Rectal smooth muscle tissue (tissue), 1 donor: Measurements from ENCODE around the gene ZP2.
"Not testable (repeated sequence)": the region's sequence is repeated elsewhere in the genome, so short reads cannot be mapped to it uniquely, and the experiment has no call there.

ENCODE experiments used
- H3K27ac ChIP-seq: one replicate; pipeline ENCODE4 v1.7.0; 2013; ENCODE audit warnings: low read depth, low read length, inconsistent platforms
- H3K27me3 ChIP-seq: one replicate; pipeline ENCODE4 v1.7.0; 2013; ENCODE audit warnings: low read length; ENCODE audit not compliant: control insufficient read depth, insufficient read depth
- H3K36me3 ChIP-seq: one replicate; pipeline ENCODE4 v1.7.0; 2013; ENCODE audit warnings: low read length; ENCODE audit not compliant: control insufficient read depth, insufficient read depth
- H3K4me1 ChIP-seq: one replicate; pipeline ENCODE4 v1.7.0; 2013; ENCODE audit warnings: low read length; ENCODE audit not compliant: control insufficient read depth, insufficient read depth
- H3K4me3 ChIP-seq: one replicate; pipeline ENCODE4 v1.7.0; 2013; ENCODE audit warnings: low read length
- H3K9ac ChIP-seq: one replicate; pipeline ENCODE4 v1.7.0; 2013; ENCODE audit warnings: low read length

Gene ZP2

DNA sequence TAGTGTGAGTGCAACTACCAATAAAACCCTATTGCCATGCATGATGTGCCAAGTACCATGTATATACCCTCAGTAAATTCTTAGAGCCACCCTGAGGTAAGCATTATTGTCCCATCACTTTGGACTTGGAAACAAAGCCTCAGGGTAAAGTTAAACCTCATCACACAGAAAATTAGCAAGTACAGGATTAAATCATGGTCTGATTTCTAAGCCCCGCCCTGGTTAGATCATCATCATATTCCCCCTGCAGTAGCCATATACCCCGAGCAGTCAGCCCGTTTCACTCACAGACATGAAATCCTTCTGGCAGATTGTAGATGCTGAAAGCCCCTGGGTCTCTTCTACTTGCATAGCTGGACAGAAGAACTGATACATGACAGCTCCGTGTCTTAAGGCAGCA, 4.8 kb downstream of the ZP2 start:
- no peaks in the 10 kb centered on the region for H3K36me3 ChIP-seq
- H3K4me3 ChIP-seq = no peak overlapping the region
- H3K27me3 ChIP-seq = no peaks in the 10 kb centered on the region
- no peaks in the 10 kb centered on the region for H3K4me1 ChIP-seq
- no peak overlapping the region for H3K9ac ChIP-seq
- H3K27ac ChIP-seq = no peak overlapping the region

DNA sequence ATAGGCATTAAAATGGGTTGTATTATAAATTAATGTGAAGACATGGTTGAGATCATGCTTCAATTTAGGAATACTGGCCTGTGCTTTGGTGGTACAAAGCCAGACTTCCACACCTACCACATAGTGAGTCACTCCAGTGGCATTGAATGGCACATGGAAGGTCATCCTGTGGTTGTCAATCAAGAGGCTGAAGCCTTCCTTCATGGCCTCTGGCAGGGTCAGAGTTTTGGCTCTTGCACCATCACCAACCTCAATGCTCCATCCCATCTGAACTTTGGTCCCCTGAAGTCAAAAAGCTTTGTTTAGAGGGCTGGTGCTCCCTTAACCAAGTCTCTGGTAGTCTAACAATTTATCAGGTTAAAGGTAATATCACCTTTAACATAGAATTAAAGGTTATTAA, 6.1 kb downstream of the ZP2 start:
- Histone ChIP-seq H3K27ac (no peak overlapping the region), H3K4me3 (no peak overlapping the region), H3K9ac (no peak overlapping the region), H3K4me1 (no peaks in the 10 kb centered on the region), H3K27me3 (no peaks in the 10 kb centered on the region), H3K36me3 (no peaks in the 10 kb centered on the region)

DNA sequence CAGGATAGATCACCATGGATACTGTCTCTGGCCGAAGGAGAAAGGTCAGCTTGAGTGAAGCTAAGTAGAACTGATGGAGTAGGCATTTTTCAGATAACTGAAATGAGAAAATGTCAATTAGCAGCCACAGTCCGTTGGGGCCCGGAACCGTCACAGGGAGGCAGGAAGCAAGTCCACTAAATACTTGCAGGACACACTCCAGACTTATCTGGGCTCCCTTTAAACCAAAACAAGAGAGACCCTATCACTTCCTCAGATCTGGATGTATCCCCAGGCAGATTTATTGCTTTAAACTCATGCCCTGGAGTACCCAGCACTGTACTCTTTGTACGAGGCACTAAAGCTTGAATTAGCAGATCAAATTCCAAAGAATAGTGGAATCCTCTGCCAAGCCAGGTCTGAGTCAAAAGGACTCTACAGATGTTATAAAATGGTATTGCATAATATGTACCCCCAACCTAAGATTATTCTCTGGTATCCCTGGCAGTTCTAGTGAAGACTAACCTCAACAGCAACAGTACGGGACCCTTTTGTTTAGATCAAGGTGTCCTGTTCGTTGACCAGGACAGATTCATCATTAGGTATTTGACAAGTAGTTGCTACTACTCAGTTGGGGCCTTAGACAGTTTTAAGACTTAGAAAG, 8.1 kb downstream of the ZP2 start:
- Histone ChIP-seq H3K27me3 (no peaks in the 10 kb centered on the region), H3K4me1 (no peaks in the 10 kb centered on the region), H3K4me3 (no peak overlapping the region), H3K36me3 (no peaks in the 10 kb centered on the region), H3K9ac (no peak overlapping the region), H3K27ac (no peak overlapping the region)

DNA sequence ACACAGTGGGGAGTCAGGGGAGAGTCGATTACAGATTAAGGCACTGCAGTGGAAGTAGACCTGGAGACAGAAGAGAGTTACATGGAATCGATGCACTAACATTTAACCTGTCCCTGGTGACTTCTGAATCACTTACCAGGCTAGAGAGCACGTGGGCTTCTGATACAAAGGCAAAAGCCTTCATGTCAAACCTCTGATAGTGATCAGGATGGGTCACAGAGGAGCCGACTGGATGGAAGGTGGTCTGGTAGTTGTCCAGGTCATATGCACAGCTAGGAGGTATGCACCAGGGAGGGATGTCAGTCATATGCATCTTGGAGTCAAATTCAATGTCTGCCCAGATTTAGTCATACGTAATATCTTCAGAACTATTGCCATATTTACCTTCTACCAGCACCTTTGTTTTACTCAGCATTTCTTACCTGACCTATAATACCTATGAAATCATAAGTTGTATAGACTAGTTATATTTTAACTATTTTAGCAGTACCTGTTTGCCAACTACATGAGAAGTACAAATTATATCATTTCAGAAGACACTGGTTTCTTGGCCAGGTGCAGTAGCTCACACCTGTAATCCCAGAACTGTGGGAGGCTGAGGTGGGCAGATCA, 11.7 kb downstream of the ZP2 start:
- Histone ChIP-seq H3K36me3 (no peaks in the 10 kb centered on the region), H3K4me3 (no peak overlapping the region), H3K4me1 (no peaks in the 10 kb centered on the region), H3K9ac (no peak overlapping the region), H3K27ac (no peak overlapping the region), H3K27me3 (no peaks in the 10 kb centered on the region)

DNA sequence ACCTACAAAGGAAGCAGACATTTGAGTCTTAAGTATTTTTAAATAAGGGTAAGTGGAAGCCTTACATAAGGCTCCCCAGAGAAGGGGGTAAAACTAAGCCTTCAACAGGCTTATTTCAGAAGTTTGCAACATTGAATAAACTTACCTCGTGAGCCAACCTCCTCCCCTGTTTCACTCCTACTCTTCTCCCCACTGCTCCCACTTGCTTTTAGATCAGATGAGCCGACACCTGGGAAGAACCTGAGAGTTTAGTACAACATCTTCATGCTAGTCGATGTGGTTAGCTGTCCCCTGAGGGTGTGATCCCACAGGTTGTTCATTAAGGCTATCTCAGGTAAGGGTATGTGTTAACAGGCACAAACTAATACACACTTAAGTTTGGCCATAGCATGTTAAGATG, 13.8 kb downstream of the ZP2 start:
- Histone ChIP-seq H3K27me3 (no peaks in the 10 kb centered on the region), H3K9ac (no peak overlapping the region), H3K4me3 (no peak overlapping the region), H3K36me3 (no peaks in the 10 kb centered on the region), H3K4me1 (no peaks in the 10 kb centered on the region), H3K27ac (no peak overlapping the region)

DNA sequence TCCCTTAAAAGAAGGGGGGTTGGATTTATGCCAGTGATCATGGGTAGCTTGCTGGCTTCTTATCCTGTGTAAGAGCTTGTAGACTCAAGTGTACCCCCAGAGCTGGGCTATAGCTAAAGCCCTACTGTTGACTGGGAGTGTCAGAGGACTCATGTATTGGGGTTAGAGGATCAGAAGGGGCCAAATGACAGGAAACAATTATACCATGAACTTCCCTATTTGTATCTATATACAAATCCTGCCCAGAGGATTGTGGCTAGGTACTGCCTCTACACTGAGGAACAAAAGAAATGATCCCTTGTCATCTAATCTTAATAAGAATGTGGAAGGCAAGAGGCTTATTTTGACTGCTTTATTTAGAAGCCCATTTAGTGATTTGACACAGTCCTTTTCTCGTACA, 14.3 kb downstream of the ZP2 start:
- no peaks in the 10 kb centered on the region for H3K36me3 ChIP-seq
- no peaks in the 10 kb centered on the region for H3K27me3 ChIP-seq
- no peak overlapping the region for H3K9ac ChIP-seq
- H3K4me3 ChIP-seq = no peak overlapping the region
- no peaks in the 10 kb centered on the region for H3K4me1 ChIP-seq
- H3K27ac ChIP-seq = no peak overlapping the region

DNA sequence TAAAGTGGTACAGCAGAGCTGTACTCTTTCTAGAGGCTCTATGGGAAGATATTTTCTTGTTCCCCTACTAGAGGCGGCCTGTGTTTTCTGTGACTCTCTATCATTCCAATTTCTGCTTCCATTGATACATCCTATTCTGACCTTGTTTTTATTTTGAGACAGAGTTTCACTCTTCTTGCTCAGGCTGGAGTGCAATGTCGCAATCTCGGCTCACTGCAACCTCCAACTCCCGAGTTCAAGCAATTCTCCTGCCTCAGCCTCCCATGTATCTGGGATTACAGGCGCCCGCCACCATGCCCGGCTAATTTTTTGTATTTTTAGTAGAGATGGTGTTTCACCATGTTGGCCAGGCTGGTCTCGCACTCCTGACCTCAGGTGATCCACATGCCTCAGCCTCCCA, 16.0 kb downstream of the ZP2 start:
- not testable (repeated sequence) for H3K9ac ChIP-seq, H3K4me3 ChIP-seq, H3K36me3 ChIP-seq, H3K27ac ChIP-seq, H3K4me1 ChIP-seq, H3K27me3 ChIP-seq

DNA sequence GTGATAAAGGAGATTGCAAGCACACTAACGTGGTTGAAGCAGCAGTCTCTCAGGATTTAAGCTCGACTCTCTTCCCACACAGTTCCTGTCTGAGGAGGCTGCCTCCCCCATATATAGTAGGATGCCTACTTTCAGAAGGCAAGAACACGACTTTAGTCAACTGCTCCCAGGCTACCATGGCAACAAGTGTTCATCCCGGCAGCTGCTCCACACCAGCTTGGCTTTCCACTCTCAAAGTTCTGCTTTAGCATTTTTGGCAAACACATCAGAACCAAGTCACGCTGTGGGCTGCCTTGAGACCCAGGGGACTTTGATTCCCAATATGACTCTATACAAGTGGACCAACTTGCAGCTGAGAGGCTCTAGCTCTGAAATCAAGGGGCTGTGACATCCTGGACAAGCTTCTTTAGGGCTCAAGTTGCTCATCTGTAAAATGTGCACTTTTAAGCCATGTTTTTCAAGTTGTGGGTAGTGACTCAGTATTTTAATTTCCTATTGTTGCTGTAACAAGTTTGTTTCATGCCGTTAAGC, 16.5 kb downstream of the ZP2 start:
- no peaks in the 10 kb centered on the region for H3K27me3 ChIP-seq
- H3K9ac ChIP-seq = no peak overlapping the region
- H3K4me3 ChIP-seq = no peak overlapping the region
- no peak overlapping the region for H3K27ac ChIP-seq
- H3K36me3 ChIP-seq = no peaks in the 10 kb centered on the region
- H3K4me1 ChIP-seq = no peaks in the 10 kb centered on the region

DNA sequence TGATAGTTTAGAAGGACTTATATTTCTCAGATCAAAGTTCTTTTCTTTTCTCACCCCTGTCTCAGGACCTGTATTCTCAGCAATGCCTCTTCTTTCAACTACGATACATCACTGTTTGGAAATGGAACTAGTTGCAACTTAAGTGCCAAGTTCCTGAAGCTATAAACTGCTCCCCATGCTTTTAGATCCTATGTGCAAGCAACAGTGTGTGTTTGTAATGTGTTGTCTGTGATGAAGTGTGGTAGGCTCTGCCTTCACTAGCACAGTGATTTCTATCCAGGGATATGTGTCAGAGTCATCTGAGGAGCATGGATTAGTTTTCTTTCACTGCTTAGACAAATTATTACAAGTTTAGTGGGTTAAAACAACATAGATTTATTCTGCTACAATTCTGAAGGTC, 18.4 kb downstream of the ZP2 start:
- H3K27me3 ChIP-seq = no peaks in the 10 kb centered on the region
- H3K27ac ChIP-seq = no peak overlapping the region
- H3K4me3 ChIP-seq = no peak overlapping the region
- no peaks in the 10 kb centered on the region for H3K4me1 ChIP-seq
- H3K36me3 ChIP-seq = no peaks in the 10 kb centered on the region
- no peak overlapping the region for H3K9ac ChIP-seq

DNA sequence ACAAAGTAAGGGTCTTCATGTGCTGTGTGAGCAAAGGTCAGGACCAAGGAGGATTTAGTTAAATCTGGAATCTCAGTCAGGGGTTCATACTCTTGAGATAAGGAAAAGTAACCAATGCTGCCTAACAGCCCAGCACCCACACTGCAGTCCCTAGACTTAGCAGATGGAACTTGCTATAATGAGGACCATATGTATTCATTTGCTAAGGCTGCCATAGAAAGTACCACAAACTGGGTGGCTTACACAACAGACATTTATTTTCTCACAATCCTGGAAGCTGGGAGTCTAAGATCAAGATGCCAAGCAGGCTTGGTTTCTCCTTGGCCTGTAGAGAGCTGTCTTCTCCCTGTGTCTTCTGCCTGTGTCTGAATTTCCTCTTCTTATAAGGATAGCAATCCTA, 20.8 kb downstream of the ZP2 start:
- no peak overlapping the region for H3K4me3 ChIP-seq
- no peak overlapping the region for H3K9ac ChIP-seq
- no peaks in the 10 kb centered on the region for H3K4me1 ChIP-seq
- H3K27ac ChIP-seq = no peak overlapping the region
- no peaks in the 10 kb centered on the region for H3K27me3 ChIP-seq
- no peaks in the 10 kb centered on the region for H3K36me3 ChIP-seq

DNA sequence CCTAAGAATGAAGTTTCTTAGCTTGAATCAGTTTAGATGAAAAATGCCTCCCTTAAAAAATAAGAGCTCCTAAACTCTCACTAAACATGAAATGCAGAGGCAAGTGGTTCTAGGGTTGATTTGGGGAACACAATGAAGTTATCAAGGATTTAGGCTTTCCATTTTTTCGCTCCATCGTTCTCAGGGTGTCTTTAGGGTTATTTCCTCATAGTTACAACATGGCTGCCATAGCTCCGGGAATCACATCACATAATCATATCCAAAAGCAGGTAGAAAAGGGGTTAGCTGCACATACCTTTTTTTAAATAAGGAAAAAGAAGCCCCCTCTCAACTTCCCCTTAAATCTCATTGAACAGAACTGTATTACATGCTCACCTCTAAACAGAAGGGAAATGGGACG, 21.4 kb downstream of the ZP2 start:
- H3K9ac ChIP-seq = no peak overlapping the region
- no peak overlapping the region for H3K27ac ChIP-seq
- H3K4me1 ChIP-seq = no peaks in the 10 kb centered on the region
- no peak overlapping the region for H3K4me3 ChIP-seq
- no peaks in the 10 kb centered on the region for H3K27me3 ChIP-seq
- no peaks in the 10 kb centered on the region for H3K36me3 ChIP-seq

DNA sequence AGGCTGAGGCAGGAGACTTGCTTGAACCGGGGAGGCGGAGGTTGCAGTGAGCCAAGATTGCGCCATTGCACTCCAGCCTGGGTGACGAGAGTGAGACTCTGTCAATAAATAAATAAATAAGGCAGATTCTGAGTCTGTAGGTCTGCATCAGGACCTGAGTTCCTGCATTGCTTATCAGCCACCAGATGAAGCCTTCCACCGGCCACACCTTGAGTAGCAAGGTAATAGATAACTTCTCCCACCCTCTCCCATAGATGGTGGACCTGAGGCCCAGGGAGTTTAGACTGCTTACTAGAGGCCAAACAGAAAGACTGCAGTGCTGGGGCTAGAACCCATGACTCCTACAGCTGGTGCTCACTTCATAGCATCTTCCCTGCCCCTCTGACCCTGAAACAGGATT, 22.1 kb downstream of the ZP2 start:
- H3K9ac ChIP-seq = no peak overlapping the region
- no peak overlapping the region for H3K4me3 ChIP-seq

DNA sequence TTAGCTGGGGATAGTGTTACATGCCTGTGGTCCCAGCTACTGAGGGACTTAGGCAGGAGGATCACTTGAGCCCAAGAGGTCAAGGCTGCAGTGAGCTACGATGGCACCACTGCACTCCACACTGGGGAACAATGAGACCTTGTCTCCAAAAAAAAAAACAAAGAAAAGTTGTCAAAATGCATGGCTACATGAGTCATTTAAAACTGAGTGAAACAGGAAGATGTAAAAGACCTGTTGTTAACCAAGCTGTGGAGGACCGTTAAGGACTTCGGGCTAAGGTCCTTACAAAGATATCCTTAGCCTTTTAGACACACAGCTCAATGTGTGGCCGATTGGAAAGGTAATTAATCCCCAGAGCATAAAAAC, 25.1 kb downstream of the ZP2 start:
- H3K4me1 ChIP-seq = no peaks in the 10 kb centered on the region
- H3K9ac ChIP-seq = no peak overlapping the region
- no peak overlapping the region for H3K27ac ChIP-seq
- no peak overlapping the region for H3K4me3 ChIP-seq
- H3K27me3 ChIP-seq = no peaks in the 10 kb centered on the region
- peaks cover 9% of the 10 kb centered on the region for H3K36me3 ChIP-seq

More for the DNA sequence above, 22.1 kb downstream of the ZP2 start:
- no peaks in the 10 kb centered on the region for H3K4me1 ChIP-seq
- no peaks in the 10 kb centered on the region for H3K36me3 ChIP-seq
- no peak overlapping the region for H3K27ac ChIP-seq
- no peaks in the 10 kb centered on the region for H3K27me3 ChIP-seq
